Endodermal cell (in vitro differentiated cells): Measurements from ENCODE around the gene NXPE3. TPM values are rescaled to one million over a fixed set of nuclear protein-coding genes. Genes with fewer than 3 reads are reported as not detected.

Experiments used
- DNase-seq: peaks from one replicate; pipeline ENCODE4 v3.0.0-alpha.2; 2017
- H3K27ac ChIP-seq: 2 replicates; pipeline ENCODE4 v1.5.1; 2013; ENCODE audit warnings: mild to moderate bottlenecking, low read depth, low read length, moderate library complexity
- H3K27me3 ChIP-seq: 2 replicates; pipeline ENCODE4 v1.6.1; 2013; ENCODE audit warnings: mild to moderate bottlenecking, low read length, moderate library complexity; ENCODE audit not compliant: insufficient read depth, control insufficient read depth, poor library complexity, severe bottlenecking
- H3K36me3 ChIP-seq: 2 replicates; pipeline ENCODE4 v1.7.0; 2013; ENCODE audit warnings: mild to moderate bottlenecking, low read length, moderate library complexity; ENCODE audit not compliant: control insufficient read depth, insufficient read depth
- H3K4me1 ChIP-seq: one replicate; pipeline ENCODE4 v1.7.0; 2013; ENCODE audit warnings: low read length; ENCODE audit not compliant: control insufficient read depth, insufficient read depth
- H3K4me3 ChIP-seq: 2 replicates; pipeline ENCODE4 v1.5.1; 2013; ENCODE audit warnings: mild to moderate bottlenecking, low read length, moderate library complexity
- H3K9ac ChIP-seq: 2 replicates; pipeline ENCODE4 v1.6.1; 2013; ENCODE audit warnings: mild to moderate bottlenecking, low read length, moderate library complexity; ENCODE audit not compliant: poor library complexity, severe bottlenecking; ENCODE audit errors: extremely low read depth
- H3K9me3 ChIP-seq: 2 replicates; pipeline ENCODE4 v1.6.1; 2013; ENCODE audit warnings: mild to moderate bottlenecking, low read length, moderate library complexity; ENCODE audit not compliant: control insufficient read depth
- H3K27ac Mint-ChIP-seq: 2 replicates; pipeline ENCODE4 v1.8.0; 2020; ENCODE audit warnings: mixed read lengths
- H3K27me3 Mint-ChIP-seq: 2 replicates; pipeline ENCODE4 v1.8.0; 2021; ENCODE audit warnings: mild to moderate bottlenecking, mixed read lengths; ENCODE audit not compliant: insufficient read depth
- H3K36me3 Mint-ChIP-seq: 2 replicates; pipeline ENCODE4 v1.8.0; 2020; ENCODE audit warnings: low read depth, mixed read lengths
- H3K4me1 Mint-ChIP-seq: 2 replicates; pipeline ENCODE4 v1.8.0; 2020; ENCODE audit warnings: mixed read lengths
- H3K4me3 Mint-ChIP-seq: 2 replicates; pipeline ENCODE4 v1.8.0; 2020; ENCODE audit warnings: mild to moderate bottlenecking, moderate library complexity, mixed read lengths
- H3K9me3 Mint-ChIP-seq: 2 replicates; pipeline ENCODE4 v1.8.0; 2020; ENCODE audit warnings: mild to moderate bottlenecking, mixed read lengths
- CTCF ChIP-seq: fragments of 200-600 bp; sonication (generic); conservative IDR thresholded peaks from 2 replicates; pipeline ENCODE4 v1.5.0; 2021; ENCODE audit warnings: antibody characterized with exemption, mild to moderate bottlenecking
- WGBS, 2 experiments: methylation state at CpG; one replicate each; pipeline versions ENCODE4 v1.1.5 to v1.1.7; 2013; ENCODE audit warnings: missing lambda C conversion rate in 2 of 2, mixed read lengths in 1 of 2; ENCODE audit not compliant: insufficient coverage in 1 of 2, insufficient read length in 1 of 2; 5-methylcytosine and 5-hydroxymethylcytosine counted together
- total RNA-seq, 2 donors: library from RNA; stranded (reverse); fragmentation: NEBNext Ultra II Directional in 1 of 2; extraction: Animal tissue kit (Norgen Biotek cat#: 25700) in 1 of 2; gene quantifications; 2 replicates in 1 of 2; 3 replicates in 1 of 2; pipeline ENCODE4 v1.2.1, GENCODE V29; 2021

Gene NXPE3
- total RNA-seq, 2 donors from 2014 or later: 6.9 to 7.7 TPM

DNA sequence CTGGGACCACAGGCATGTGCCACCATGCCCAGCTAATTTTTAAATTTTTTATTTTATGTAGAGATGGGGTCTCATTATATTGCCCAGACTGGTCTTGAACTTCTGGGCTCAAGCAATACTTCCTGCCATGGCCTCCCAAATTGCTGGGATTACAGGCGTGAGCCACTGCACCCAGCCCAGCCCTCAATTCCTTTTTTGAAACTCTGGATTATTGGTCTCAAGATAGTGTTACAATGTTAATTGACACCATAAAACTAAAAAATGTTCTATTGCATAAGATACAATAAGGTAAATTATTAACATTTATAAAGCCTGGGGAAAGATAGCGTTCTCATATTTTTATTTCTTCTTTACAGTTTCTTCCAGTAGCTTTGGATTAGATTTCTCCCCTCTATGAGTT, 66.4 kb downstream of the NXPE3 start:
- Mint-ChIP-seq H3K4me3 (no peak overlapping the region), H3K4me1 (peaks cover 12% of the 10 kb centered on the region), H3K27ac (no peak overlapping the region), H3K36me3 (no peaks in the 10 kb centered on the region), H3K9me3 (no peaks in the 10 kb centered on the region), H3K27me3 (no peaks in the 10 kb centered on the region)
- no peak for TF ChIP-seq CTCF
- Histone ChIP-seq H3K27ac (no peak overlapping the region), H3K36me3 (no peaks in the 10 kb centered on the region), H3K9ac (no peak overlapping the region), H3K27me3 (no peaks in the 10 kb centered on the region), H3K9me3 (no peaks in the 10 kb centered on the region), H3K4me1 (no peaks in the 10 kb centered on the region), H3K4me3 (no peak overlapping the region)
- 88 to 94% methylated on average over 1 to 2 of the region's 2 CpGs for WGBS, 2 experiments
- DNase-seq: no peak

DNA sequence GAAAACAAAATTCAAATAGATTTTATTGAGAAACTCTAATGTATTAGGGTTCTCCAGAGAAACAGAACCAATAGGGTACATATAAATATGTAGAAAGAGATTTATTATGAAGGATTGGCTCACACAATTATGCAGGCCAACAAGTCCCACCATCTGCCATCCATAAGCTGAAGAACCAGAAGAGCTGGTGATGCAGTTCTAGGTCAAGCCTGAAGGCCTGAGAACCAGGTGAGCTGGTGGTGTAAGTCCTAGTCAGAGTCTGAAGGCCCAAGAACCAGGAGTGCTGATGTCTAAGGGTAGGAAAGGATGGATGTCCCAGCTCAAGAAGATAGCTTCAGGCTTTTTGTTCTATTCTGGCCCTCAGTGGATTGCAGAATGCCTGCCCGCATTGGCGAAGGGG, 67.7 kb downstream of the NXPE3 start:
- Mint-ChIP-seq H3K27me3 (no peaks in the 10 kb centered on the region), H3K4me3 (no peak overlapping the region), H3K27ac (no peak overlapping the region), H3K9me3 (no peaks in the 10 kb centered on the region), H3K36me3 (peaks cover under 1% of the 10 kb centered on the region), H3K4me1 (peaks cover 25% of the 10 kb centered on the region)
- DNase-seq: no peak
- no peaks in the 10 kb centered on the region for H3K4me1 ChIP-seq
- no peaks in the 10 kb centered on the region for H3K9me3 ChIP-seq
- no peak overlapping the region for H3K9ac ChIP-seq
- no peak overlapping the region for H3K4me3 ChIP-seq
- 70 to 95% methylated on average over 2 of the region's 2 CpGs for WGBS, 2 experiments
- no peaks in the 10 kb centered on the region for H3K36me3 ChIP-seq
- no peaks in the 10 kb centered on the region for H3K27me3 ChIP-seq
- no peak for TF ChIP-seq CTCF
- H3K27ac ChIP-seq: no peak overlapping the region

DNA sequence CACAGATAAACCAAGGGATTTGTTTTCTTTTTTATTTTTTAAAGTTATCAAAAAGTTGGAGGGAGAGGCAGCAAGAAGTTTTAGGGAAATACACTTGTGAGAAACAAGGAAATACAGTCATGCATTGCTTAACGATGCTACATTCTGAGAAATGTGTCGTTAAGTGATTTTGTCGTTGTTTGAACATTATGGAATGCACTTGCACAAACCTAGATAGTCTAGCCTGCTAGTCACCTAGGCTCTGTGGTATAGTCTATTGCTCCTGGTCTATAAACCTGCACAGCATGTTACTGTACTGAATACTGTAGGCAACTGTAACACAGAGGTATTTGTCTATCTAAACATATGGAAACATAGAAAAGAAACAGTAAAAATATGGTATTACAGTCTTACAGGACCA, 68.3 kb downstream of the NXPE3 start:
- Histone ChIP-seq H3K4me1 (no peaks in the 10 kb centered on the region), H3K9me3 (no peaks in the 10 kb centered on the region), H3K36me3 (peaks cover 6% of the 10 kb centered on the region), H3K27ac (no peak overlapping the region), H3K4me3 (no peak overlapping the region), H3K9ac (no peak overlapping the region), H3K27me3 (no peaks in the 10 kb centered on the region)
- H3K36me3 Mint-ChIP-seq: peaks cover 6% of the 10 kb centered on the region
- H3K9me3 Mint-ChIP-seq: no peaks in the 10 kb centered on the region
- H3K27me3 Mint-ChIP-seq: no peaks in the 10 kb centered on the region
- H3K27ac Mint-ChIP-seq: no peak overlapping the region
- 92 to 97% methylated on average over 3 of the region's 3 CpGs for WGBS, 2 experiments
- TF ChIP-seq CTCF: no peak
- H3K4me1 Mint-ChIP-seq: peaks cover 21% of the 10 kb centered on the region
- H3K4me3 Mint-ChIP-seq: no peak overlapping the region
- DNase-seq: no peak
